HG03521 (cell line): ENCODE data around the gene PCDHA13.
"Not testable (repeated sequence)": the region's sequence is repeated elsewhere in the genome, so short reads cannot be mapped to it uniquely, and the experiment has no call there.

Experiments
- ATAC-seq: cut with Tn5 transposase; IDR thresholded peaks from one replicate; pipeline ENCODE4 v1.9.1; 2021; ENCODE audit warnings: mild to moderate bottlenecking, moderate library complexity; ENCODE audit not compliant: unreplicated experiment

Gene PCDHA13, protein sequence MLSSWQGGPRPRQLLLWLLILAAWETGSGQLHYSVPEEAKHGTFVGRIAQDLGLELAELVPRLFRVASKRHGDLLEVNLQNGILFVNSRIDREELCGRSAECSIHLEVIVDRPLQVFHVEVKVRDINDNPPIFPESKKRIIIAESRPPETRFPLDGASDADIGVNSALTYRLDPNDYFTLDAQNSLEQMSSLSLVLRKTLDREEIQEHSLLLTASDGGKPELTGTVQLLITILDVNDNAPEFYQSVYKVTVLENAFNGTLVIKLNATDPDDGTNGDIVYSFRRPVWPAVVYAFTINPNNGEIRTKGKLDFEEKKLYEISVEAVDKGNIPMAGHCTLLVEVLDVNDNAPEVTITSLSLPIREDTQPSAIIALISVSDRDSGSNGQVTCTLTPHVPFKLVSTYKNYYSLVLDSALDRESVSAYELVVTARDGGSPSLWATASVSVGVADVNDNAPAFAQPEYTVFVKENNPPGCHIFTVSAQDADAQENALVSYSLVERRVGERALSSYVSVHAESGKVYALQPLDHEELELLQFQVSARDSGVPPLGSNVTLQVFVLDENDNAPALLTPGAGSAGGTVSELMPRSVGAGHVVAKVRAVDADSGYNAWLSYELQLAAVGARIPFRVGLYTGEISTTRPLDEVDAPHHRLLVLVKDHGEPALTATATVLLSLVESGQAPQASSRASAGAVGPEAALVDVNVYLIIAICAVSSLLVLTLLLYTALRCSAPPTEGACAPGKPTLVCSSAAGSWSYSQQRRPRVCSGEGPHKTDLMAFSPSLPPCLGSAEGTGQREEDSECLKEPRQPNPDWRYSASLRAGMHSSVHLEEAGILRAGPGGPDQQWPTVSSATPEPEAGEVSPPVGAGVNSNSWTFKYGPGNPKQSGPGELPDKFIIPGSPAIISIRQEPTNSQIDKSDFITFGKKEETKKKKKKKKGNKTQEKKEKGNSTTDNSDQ

DNA sequence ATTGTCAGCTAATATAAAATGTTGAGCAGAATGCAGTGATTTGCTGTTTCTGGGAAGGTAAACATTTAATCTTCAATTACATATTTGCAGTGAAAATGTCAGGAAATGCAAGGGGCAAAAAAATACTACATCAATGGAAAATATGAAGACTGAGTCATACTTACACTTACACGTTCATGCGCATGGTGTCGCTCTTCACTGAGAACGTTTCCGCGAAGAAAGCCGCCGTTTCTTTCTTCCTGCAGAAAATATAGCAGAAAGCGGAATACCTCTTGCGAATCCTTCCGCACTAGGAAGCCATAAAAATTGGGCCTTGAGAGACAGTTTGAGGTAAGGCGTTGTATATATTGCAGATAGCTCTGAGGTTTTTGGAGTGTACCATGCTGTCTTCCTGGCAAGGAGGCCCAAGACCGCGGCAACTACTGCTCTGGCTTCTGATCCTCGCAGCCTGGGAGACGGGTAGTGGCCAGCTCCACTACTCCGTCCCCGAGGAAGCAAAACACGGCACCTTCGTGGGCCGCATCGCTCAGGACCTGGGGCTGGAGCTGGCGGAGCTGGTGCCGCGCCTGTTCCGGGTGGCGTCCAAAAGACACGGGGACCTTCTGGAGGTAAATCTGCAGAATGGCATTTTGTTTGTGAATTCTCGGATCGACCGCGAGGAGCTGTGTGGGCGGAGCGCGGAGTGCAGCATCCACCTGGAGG, at the start of gene PCDHA13:
PCDHA13 (plus strand) TSS at position 236 of the 702 bp plus-strand sequence; CDS start at position 381, 145 bp downstream.
- ATAC-seq: no peak

DNA sequence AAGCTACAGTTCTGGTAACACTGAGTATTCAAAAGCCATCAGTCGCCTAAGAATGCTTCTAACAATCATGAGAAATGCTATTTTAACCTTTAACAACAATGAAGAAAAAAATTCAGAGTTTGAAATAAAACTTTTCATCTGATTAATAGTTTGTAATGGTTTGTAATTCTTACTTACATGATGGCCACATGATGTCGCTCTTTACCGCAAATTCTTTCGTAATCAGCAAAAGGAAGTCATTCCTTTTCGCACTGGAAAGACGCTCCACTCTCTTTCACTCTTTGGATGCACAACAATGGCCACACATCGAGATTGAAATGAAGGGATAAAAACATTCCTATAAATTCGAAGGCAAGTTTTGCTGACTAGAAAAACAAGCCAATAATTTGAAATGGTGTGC, 47.9 kb upstream of the PCDHA13 start, which contains the start of gene PCDHA7:
PCDHA7 (plus strand) TSS at position 277 of the 400 bp plus-strand sequence; CDS start at position 392, 115 bp downstream.
- no peak for ATAC-seq

DNA sequence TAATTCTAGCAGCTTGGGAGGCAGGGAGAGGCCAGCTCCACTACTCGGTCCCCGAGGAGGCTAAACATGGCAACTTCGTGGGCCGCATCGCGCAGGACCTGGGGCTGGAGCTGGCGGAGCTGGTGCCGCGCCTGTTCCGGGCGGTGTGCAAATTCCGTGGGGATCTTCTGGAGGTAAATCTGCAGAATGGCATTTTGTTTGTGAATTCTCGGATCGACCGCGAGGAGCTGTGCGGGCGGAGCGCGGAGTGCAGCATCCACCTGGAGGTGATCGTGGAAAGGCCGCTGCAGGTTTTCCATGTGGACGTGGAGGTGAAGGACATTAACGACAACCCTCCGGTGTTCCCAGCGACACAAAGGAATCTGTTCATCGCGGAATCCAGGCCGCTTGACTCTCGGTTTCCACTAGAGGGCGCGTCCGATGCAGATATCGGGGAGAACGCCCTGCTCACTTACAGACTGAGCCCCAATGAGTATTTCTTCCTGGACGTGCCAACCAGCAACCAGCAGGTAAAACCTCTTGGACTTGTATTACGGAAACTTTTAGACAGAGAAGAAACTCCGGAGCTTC, 47.4 kb upstream of the PCDHA13 start:
- ATAC-seq: not testable (repeated sequence)

- no peak for ATAC-seq
Measured at GRCh38 chr5:140835622-140836510, 46.1 kb upstream of the PCDHA13 start.

DNA sequence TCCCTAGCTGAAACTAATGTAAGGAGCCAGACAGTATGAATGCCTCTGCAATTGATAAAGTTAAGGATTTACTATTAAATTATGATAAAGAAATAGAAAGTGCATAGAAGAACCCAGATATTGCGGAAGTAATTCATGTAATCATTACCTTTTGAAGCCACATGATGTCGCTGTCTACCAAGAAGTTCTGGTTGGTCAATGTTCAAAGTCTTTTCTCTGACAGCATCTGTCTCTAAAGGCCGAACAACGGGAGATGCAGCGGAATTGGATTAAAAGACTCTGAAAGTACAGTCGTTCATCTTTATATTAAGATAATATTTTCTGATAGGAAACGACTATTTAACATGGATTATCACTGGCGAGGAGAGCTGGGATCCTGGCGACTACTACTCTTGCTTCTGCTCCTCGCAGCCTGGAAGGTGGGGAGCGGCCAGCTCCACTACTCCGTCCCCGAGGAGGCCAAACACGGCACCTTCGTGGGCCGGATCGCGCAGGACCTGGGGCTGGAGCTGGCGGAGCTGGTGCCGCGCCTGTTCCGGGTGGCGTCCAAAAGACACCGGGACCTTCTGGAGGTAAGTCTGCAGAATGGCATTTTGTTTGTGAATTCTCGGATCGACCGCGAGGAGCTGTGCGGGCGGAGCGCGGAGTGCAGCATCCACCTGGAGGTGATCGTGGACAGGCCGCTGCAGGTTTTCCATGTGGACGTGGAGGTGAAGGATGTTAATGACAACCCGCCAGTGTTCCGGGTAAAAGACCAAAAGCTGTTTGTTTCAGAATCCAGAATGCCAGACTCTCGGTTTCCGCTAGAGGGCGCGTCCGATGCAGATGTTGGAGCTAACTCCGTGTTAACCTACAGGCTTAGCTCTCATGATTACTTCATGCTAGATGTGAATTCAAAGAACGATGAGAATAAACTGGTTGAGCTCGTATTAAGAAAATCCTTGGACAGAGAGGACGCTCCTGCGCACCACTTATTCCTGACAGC, 40.7 kb upstream of the PCDHA13 start, which contains the start of gene PCDHA8:
PCDHA8 (plus strand) TSS at position 210 of the 985 bp plus-strand sequence; CDS start at position 345, 135 bp downstream.
- no peak for ATAC-seq

- ATAC-seq: no peak
Measured at GRCh38 chr5:140842798-140843733, 38.9 kb upstream of the PCDHA13 start.

- not testable (repeated sequence) for ATAC-seq
Measured at GRCh38 chr5:140848139-140849102, 33.5 kb upstream of the PCDHA13 start, which contains the start of gene PCDHA9. Gene PCDHA9 (plus strand): TSS chr5:140848382. CDS start chr5:140848496, 114 bp downstream.

DNA sequence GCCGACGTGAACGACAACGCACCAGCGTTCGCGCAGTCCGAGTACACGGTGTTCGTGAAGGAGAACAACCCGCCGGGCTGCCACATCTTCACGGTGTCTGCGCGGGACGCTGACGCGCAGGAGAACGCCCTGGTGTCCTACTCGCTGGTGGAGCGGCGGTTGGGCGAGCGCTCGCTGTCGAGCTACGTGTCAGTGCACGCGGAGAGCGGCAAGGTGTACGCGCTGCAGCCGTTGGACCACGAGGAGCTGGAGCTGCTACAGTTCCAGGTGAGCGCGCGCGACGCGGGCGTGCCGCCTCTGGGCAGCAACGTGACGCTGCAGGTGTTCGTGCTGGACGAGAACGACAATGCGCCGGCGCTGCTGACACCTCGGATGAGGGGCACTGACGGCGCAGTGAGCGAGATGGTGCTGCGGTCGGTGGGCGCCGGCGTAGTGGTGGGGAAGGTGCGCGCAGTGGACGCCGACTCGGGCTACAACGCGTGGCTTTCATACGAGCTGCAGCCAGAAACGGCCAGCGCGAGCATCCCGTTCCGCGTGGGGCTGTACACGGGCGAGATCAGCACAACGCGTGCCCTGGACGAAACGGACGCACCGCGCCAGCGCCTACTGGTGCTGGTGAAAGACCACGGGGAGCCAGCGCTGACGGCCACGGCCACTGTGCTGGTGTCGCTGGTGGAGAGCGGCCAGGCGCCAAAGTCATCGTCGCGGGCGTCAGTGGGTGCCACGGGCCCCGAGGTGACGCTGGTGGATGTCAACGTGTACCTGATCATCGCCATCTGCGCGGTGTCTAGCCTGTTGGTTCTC, 31.9 kb upstream of the PCDHA13 start:
- not testable (repeated sequence) for ATAC-seq

DNA sequence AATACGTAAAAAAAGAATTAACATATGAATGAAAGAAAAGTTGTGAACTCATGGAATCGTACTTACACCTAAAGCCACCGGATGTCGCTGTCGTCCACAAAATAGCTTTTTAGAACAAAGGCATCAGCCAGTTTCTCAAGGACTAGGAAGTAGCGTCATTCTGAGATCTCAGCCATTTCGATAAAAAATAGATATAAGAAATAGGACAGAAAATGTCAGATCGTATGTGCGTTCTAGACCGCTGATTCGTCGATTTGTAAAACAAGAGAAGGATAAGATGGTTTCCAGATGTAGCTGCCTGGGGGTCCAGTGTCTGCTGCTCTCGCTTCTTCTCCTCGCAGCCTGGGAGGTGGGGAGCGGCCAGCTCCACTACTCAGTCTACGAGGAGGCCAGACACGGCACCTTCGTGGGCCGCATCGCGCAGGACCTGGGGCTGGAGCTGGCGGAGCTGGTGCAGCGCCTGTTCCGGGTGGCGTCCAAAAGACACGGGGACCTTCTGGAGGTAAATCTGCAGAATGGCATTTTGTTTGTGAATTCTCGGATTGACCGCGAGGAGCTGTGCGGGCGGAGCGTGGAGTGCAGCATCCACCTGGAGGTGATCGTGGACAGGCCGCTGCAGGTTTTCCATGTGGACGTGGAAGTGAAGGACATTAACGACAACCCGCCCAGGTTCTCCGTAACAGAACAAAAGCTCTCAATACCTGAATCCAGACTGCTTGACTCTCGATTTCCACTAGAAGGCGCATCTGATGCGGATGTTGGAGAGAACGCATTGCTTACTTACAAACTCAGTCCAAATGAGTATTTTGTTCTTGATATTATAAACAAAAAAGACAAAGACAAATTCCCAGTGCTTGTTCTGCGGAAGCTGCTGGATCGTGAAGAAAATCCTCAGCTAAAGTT, 25.9 kb upstream of the PCDHA13 start, which contains the start of gene PCDHA10:
PCDHA10 (plus strand) TSS at position 126 of the 903 bp plus-strand sequence; CDS start at position 278, 152 bp downstream.
- ATAC-seq: no peak

GRCh38 chr5:140857177-140857986, 24.5 kb upstream of the PCDHA13 start:
- no peak for ATAC-seq

DNA sequence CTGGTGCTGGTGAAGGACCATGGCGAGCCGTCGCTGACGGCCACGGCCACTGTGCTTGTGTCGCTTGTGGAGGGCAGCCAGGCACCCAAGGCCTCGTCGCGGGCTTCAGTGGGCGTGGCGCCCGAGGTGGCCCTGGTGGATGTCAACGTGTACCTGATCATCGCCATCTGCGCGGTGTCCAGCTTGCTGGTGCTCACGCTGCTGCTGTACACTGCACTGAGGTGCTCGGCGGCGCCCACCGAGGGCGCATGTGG, 24.0 kb upstream of the PCDHA13 start:
- ATAC-seq: no peak

DNA sequence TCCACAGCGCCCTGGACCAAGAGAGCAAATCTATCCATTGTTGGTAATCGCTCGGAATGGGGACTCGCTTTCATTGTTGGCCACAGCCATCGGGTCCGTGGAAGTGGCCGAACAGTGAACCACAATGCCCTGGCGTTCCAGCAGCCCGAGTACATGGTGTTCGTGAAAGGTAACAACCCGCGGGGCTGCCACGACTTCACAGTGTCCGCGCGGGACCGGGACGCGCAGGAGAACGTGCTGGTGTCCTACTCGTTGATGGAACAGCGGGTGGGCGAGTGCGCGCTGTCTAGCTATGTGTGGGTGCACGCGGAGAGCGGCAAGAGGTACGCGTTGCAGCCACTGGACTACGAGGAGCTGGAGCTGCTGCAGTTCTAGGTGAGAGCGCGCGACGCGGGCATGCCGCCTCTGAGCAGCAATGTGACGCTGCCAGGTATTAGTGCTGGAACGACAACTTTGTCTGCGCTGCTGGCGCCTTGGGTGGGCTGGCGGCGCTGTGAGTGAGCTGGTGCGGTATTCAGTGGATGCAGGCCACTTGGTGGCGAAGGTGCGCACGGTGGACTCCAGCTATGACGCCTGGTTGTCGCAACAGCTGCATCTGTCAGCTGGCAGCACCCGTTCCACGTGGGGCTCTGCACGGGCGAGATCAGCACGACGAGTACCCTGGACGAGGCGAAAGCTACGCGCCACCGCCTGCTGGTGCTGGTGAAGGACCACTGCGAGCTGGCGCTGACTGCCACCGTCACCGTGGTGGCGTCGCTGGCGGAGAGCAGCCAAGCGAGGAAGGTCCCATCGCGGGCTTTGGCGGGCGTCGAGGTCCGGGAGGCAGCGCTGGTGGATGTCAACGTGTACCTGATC, 19.3 kb upstream of the PCDHA13 start:
- no peak for ATAC-seq
